GM18511 (cell line): ENCODE measurements around the gene AKAP13.

ENCODE experiments used
- ATAC-seq: cut with Tn5 transposase; IDR thresholded peaks from one replicate; pipeline ENCODE4 v1.9.1; 2021; ENCODE audit warnings: mild to moderate bottlenecking, moderate library complexity; ENCODE audit not compliant: unreplicated experiment

AKAP13 gene

GRCh38 chr15:85493260-85493659 lies 112.9 kb downstream of the AKAP13 start:
- ATAC-seq = no peak

- ATAC-seq = peak; percentile 46
Observed at GRCh38 chr15:85494048-85494777, 113.8 kb downstream of the AKAP13 start.

GRCh38 chr15:85495096-85495495 lies 114.7 kb downstream of the AKAP13 start:
- ATAC-seq = no peak

- ATAC-seq = no peak
Observed at GRCh38 chr15:85495544-85495943, 115.1 kb downstream of the AKAP13 start.

- no peak for ATAC-seq
Observed at GRCh38 chr15:85496151-85496550, 115.7 kb downstream of the AKAP13 start.

- ATAC-seq = no peak
Observed at GRCh38 chr15:85496551-85497171, 116.3 kb downstream of the AKAP13 start.

GRCh38 chr15:85497172-85497569 lies 116.8 kb downstream of the AKAP13 start:
- no peak for ATAC-seq

GRCh38 chr15:85498471-85498870 lies 118.1 kb downstream of the AKAP13 start:
- ATAC-seq = no peak

GRCh38 chr15:85499371-85499887 lies 119.0 kb downstream of the AKAP13 start:
- no peak for ATAC-seq

- ATAC-seq = no peak
Observed at GRCh38 chr15:85500060-85500708, 119.8 kb downstream of the AKAP13 start.

- ATAC-seq = no peak
Observed at GRCh38 chr15:85500729-85501128, 120.3 kb downstream of the AKAP13 start.

GRCh38 chr15:85501574-85501973 lies 121.2 kb downstream of the AKAP13 start:
- no peak for ATAC-seq

GRCh38 chr15:85503151-85503799 lies 122.9 kb downstream of the AKAP13 start:
- no peak for ATAC-seq

- ATAC-seq = no peak
Observed at GRCh38 chr15:85504749-85505676, 124.6 kb downstream of the AKAP13 start.

GRCh38 chr15:85507114-85507513 lies 126.7 kb downstream of the AKAP13 start:
- no peak for ATAC-seq

GRCh38 chr15:85509973-85510372 lies 129.6 kb downstream of the AKAP13 start:
- ATAC-seq = no peak

GRCh38 chr15:85514413-85514812 lies 134.0 kb downstream of the AKAP13 start:
- no peak for ATAC-seq

- no peak for ATAC-seq
Observed at GRCh38 chr15:85515212-85515611, 134.8 kb downstream of the AKAP13 start.

GRCh38 chr15:85517086-85517485 lies 136.7 kb downstream of the AKAP13 start:
- ATAC-seq = no peak
